HCT116 (cell line): ENCODE data around the gene SLC27A5.

Source experiments
- ELF1 ChIP-seq: IDR thresholded peaks from 2 replicates; pipeline ENCODE4 v1.6.1; 2012; ENCODE audit warnings: low read depth, borderline replicate concordance
- EZH2 ChIP-seq: fragments of 200-600 bp; sonication (generic); IDR thresholded peaks from 2 replicates; pipeline ENCODE4 v1.6.1; 2017; ENCODE audit warnings: antibody characterized with exemption, mixed run types
- SP1 ChIP-seq: IDR thresholded peaks from 2 replicates; pipeline ENCODE4 v1.6.1; 2012; ENCODE audit warnings: low read depth

GRCh38 chr19:58482372-58482771 lies 29.4 kb downstream of the SLC27A5 start:
- TF ChIP-seq EZH2 = no peak
- TF ChIP-seq SP1 = no peak
- TF ChIP-seq ELF1 = no peak
